ENCODE measurements around the gene LRIG2. TPM values are rescaled to one million over a fixed set of nuclear protein-coding genes. Genes with fewer than 3 reads are reported as not detected.

Gene LRIG2
- total and polyA plus RNA-seq, 2 of the 13 experiments (the other 11 are each of a cell fraction or from before 2014, with no cell fraction given): 8.1 to 12.2 TPM

DNA sequence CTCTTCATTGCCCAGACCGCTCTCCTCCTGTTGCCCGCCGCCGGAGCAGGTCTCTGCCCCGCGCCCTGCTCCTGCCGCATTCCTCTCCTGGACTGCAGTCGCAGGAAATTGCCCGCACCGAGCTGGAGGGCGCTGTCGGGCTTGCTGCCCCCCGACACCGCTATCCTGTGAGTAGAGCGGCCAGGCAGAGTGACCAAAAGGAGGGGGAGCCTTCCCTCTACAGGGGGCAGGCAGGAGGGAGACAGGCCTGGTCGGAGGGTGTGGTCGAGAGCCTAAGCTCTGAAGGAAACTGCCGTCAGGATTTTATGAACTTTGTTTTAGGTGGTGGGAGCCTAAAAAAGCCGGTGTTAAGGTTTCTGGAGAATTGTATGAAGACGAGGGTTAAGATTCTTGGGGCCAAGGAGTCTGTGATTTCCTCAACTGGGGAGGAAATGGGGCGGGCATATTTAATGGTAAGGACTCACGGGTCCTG is 517 bp downstream of the LRIG2 start (continued):
- TF ChIP-seq ARNT2 (CRISPR knock-in tag; IDR thresholded peaks at IDR 0.05; ENCODE audit: low read depth) (no peak; the same call in 1 of the 2 replicates), RFXANK (CRISPR knock-in tag; IDR thresholded peaks at IDR 0.05) (no peak), MIER2 (CRISPR knock-in tag; IDR thresholded peaks at IDR 0.05) (no peak), NPAS2 (CRISPR knock-in tag; IDR thresholded peaks at IDR 0.05; ENCODE audit: borderline replicate concordance) (no peak), GFI1 (CRISPR knock-in tag; IDR thresholded peaks at IDR 0.05; ENCODE audit: borderline replicate concordance) (0 out of 2 replicates have a peak, but pooled peaks have one; percentile 67), ZNF441 (CRISPR knock-in tag; IDR thresholded peaks at IDR 0.05; ENCODE audit: borderline replicate concordance) (0 out of 2 replicates have a peak, but pooled peaks have one; percentile 42), ZNF180 (CRISPR knock-in tag; IDR thresholded peaks at IDR 0.05; ENCODE audit: borderline replicate concordance, low read depth) (no peak), IRF1 (CRISPR knock-in tag; IDR thresholded peaks at IDR 0.05; ENCODE audit: low read depth) (no peak), ELF1 (CRISPR knock-in tag; IDR thresholded peaks at IDR 0.05) (no peak), CAMTA2 (CRISPR knock-in tag; IDR thresholded peaks at IDR 0.05; ENCODE audit: borderline replicate concordance) (no peak), ATM (IDR thresholded peaks at IDR 0.05; ENCODE audit: borderline replicate concordance) (no peak), HDAC1 (CRISPR knock-in tag; IDR thresholded peaks at IDR 0.05) (no peak; the same call in 1 of the 2 replicates), MED13 (CRISPR knock-in tag; IDR thresholded peaks at IDR 0.05) (no peak), E2F5 (CRISPR knock-in tag; conservative IDR thresholded peaks at IDR 0.05) (no peak; the same call in 1 of the 2 replicates), ZNF101 (CRISPR knock-in tag; IDR thresholded peaks at IDR 0.05; ENCODE audit: borderline replicate concordance, low read depth) (no peak), WIZ (CRISPR knock-in tag; IDR thresholded peaks at IDR 0.05) (no peak)
- TF ChIP-seq, protein P1, sequence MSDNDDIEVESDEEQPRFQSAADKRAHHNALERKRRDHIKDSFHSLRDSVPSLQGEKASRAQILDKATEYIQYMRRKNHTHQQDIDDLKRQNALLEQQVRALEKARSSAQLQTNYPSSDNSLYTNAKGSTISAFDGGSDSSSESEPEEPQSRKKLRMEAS (IDR thresholded peaks at IDR 0.05): no peak
- TF ChIP-seq, protein P2, sequence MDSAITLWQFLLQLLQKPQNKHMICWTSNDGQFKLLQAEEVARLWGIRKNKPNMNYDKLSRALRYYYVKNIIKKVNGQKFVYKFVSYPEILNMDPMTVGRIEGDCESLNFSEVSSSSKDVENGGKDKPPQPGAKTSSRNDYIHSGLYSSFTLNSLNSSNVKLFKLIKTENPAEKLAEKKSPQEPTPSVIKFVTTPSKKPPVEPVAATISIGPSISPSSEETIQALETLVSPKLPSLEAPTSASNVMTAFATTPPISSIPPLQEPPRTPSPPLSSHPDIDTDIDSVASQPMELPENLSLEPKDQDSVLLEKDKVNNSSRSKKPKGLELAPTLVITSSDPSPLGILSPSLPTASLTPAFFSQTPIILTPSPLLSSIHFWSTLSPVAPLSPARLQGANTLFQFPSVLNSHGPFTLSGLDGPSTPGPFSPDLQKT (CRISPR knock-in tag; IDR thresholded peaks at IDR 0.05; ENCODE audit: borderline replicate concordance): no peak
- TF ChIP-seq, protein P3, sequence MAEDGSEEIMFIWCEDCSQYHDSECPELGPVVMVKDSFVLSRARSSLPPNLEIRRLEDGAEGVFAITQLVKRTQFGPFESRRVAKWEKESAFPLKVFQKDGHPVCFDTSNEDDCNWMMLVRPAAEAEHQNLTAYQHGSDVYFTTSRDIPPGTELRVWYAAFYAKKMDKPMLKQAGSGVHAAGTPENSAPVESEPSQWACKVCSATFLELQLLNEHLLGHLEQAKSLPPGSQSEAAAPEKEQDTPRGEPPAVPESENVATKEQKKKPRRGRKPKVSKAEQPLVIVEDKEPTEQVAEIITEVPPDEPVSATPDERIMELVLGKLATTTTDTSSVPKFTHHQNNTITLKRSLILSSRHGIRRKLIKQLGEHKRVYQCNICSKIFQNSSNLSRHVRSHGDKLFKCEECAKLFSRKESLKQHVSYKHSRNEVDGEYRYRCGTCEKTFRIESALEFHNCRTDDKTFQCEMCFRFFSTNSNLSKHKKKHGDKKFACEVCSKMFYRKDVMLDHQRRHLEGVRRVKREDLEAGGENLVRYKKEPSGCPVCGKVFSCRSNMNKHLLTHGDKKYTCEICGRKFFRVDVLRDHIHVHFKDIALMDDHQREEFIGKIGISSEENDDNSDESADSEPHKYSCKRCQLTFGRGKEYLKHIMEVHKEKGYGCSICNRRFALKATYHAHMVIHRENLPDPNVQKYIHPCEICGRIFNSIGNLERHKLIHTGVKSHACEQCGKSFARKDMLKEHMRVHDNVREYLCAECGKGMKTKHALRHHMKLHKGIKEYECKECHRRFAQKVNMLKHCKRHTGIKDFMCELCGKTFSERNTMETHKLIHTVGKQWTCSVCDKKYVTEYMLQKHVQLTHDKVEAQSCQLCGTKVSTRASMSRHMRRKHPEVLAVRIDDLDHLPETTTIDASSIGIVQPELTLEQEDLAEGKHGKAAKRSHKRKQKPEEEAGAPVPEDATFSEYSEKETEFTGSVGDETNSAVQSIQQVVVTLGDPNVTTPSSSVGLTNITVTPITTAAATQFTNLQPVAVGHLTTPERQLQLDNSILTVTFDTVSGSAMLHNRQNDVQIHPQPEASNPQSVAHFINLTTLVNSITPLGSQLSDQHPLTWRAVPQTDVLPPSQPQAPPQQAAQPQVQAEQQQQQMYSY (CRISPR knock-in tag; IDR thresholded peaks at IDR 0.05): no peak
- TF ChIP-seq, protein P4, sequence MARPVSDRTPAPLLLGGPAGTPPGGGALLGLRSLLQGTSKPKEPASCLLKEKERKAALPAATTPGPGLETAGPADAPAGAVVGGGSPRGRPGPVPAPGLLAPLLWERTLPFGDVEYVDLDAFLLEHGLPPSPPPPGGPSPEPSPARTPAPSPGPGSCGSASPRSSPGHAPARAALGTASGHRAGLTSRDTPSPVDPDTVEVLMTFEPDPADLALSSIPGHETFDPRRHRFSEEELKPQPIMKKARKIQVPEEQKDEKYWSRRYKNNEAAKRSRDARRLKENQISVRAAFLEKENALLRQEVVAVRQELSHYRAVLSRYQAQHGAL (CRISPR knock-in tag; IDR thresholded peaks at IDR 0.05; ENCODE audit: not compliant biosample characterization): no peak

Data from HepG2 (cell line).